ENCODE data around the gene PTPRJ.
"Not testable (repeated sequence)": the region's sequence is repeated elsewhere in the genome, so short reads cannot be mapped to it uniquely, and the experiment has no call there.

The PTPRJ gene

DNA sequence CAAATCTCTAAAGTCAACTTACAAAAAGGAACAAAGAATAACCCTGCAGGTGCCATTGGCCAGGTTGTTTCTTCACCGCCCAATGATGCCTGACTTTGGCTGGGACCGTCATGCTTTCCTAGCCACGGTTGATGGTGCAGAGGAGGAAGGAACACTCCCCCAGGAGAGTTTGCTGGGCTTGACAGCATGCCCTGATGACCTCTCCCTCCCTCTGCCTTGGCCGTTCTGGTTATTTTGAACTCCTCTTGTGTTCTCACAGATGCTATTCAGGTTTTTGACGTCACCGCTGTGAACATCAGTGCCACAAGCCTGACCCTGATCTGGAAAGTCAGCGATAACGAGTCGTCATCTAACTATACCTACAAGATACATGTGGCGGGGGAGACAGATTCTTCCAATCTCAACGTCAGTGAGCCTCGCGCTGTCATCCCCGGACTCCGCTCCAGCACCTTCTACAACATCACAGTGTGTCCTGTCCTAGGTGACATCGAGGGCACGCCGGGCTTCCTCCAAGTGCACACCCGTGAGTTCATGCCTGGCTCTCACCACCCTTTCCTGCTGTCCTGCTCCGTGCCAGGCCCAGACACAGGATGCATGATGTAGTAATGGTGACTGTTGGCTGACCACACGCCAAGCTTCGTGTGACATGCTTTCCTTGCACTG is 147.3 kb downstream of the PTPRJ start:
- no peak overlapping the region for H3K4me3 ChIP-seq (ENCODE audit: low read length)
- no peak for DNase-seq (ENCODE audit: low read depth)
- TF ChIP-seq, protein P1, sequence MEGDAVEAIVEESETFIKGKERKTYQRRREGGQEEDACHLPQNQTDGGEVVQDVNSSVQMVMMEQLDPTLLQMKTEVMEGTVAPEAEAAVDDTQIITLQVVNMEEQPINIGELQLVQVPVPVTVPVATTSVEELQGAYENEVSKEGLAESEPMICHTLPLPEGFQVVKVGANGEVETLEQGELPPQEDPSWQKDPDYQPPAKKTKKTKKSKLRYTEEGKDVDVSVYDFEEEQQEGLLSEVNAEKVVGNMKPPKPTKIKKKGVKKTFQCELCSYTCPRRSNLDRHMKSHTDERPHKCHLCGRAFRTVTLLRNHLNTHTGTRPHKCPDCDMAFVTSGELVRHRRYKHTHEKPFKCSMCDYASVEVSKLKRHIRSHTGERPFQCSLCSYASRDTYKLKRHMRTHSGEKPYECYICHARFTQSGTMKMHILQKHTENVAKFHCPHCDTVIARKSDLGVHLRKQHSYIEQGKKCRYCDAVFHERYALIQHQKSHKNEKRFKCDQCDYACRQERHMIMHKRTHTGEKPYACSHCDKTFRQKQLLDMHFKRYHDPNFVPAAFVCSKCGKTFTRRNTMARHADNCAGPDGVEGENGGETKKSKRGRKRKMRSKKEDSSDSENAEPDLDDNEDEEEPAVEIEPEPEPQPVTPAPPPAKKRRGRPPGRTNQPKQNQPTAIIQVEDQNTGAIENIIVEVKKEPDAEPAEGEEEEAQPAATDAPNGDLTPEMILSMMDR (conservative IDR thresholded peaks at IDR 0.05; ENCODE audit: low read length) = no peak

DNA sequence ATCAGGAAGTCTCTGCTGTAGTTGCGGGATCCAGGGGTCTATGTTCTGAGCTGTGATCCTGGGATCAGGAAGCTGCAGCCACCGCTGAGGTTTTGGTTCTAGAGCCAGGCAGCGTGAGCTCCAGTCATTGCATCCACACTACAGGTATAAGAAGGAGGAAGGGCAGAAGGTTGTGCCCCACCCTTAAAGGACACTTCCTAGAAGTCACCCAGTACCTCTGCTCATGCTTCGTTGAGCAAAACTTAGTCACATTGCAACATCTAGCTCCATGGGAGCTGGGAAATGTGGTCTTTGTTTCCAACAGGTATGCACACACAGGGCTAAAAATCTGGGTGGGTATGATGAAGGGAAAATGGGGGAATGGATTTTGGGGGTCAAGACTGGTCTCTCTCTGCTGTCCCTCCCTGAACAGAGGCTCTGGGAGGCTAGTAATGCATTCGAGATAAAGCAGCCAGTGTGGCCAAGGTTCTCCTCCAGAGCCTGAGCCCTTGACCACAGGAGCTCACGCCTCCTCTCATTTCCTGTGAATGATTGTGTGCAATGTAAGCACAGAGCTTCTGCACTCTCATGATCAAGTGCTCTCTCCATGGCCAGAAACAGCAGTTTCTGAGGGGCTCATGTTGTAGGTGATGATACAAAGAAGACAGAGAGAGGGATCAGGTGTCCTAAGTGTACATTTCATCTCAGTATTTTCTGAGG is 149.5 kb downstream of the PTPRJ start:
- no peak for DNase-seq (ENCODE audit: low read depth)
- H3K4me3 ChIP-seq (ENCODE audit: low read length) = no peak overlapping the region
- TF ChIP-seq, protein P1 (conservative IDR thresholded peaks at IDR 0.05; ENCODE audit: low read length) = no peak

DNA sequence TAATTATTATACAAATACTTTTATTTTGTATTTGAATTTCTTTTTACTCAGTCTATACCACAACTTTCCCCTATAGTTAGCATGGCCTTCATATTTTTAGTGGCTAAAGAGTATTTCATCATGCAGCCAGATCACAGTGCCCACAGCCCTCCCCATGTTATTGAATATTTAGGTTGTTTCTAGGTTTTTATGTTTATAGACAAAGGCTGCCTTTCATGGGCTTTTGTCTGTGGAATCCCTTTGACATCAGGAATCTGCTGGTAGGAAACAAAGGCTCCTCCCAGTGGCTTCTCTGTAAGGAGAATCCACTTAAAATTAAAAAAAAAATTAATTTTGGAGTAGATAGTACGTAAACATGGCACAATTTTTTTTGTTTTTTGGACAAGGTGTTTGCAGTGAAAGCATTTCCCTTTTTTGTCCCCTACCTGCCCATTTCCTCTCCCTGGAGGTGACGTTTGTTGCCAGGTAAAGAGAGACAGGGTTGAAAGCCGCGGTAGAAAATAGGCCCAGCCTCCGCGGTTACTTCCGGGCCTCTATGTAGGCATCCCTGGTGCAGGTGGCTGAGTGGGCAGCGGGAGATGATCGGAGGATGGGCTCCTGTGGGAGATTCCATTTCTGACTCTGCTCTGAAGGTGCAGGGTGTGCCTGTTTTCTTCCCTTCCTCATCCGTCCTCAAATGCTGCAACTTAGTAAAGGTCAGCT is 154.0 kb downstream of the PTPRJ start:
- TF ChIP-seq, protein P1 (conservative IDR thresholded peaks at IDR 0.05; ENCODE audit: low read length) = no peak

DNA sequence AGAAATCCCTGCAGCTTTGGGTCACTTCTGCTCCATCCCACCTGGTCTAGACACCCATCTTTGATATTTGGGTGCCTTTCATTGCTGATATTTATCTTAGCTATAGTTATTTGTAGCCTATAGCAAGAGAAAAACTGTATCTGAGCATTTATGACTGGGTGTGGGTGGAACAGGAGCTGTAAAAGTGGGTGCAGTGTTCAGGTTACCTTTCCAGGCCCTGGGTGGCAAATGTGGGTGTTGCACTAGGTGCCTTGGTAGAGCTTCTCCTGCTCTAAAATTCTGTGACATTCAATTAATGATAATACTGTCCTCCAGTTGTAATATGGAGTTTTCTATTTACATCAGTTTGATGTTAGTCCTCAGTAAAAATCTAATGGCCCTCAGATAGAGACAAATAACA is 157.9 kb downstream of the PTPRJ start:
- no peak overlapping the region for H3K4me3 ChIP-seq (ENCODE audit: low read length)
- TF ChIP-seq, protein P1 (conservative IDR thresholded peaks at IDR 0.05; ENCODE audit: low read length) = no peak
- no peak for DNase-seq (ENCODE audit: low read depth)

More for the DNA sequence above, 154.0 kb downstream of the PTPRJ start:
- no peak for DNase-seq (ENCODE audit: low read depth)
- H3K4me3 ChIP-seq (ENCODE audit: low read length) = no peak overlapping the region

DNA sequence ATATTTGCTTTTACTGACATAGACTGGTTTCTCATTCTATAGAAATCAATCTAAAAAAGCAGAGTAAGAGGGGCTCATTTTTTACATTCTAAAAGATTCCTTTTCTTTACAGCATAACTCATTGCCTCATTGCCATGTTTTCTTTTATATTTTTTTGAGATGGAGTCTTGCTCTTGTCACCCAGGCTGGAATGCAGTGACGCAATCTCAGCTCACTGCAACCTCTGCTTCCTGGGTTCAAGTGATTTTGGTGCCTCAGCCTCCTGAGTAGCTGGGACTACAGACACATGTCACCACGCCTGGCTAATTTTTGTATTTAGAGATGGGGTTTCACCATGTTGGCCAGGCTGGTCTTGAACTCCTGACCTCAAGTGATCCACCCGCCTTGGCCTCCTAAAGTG is 159.5 kb downstream of the PTPRJ start:
- not testable (repeated sequence) for H3K4me3 ChIP-seq (ENCODE audit: low read length)
- peak; percentile 20 for DNase-seq (ENCODE audit: low read depth)

DNA sequence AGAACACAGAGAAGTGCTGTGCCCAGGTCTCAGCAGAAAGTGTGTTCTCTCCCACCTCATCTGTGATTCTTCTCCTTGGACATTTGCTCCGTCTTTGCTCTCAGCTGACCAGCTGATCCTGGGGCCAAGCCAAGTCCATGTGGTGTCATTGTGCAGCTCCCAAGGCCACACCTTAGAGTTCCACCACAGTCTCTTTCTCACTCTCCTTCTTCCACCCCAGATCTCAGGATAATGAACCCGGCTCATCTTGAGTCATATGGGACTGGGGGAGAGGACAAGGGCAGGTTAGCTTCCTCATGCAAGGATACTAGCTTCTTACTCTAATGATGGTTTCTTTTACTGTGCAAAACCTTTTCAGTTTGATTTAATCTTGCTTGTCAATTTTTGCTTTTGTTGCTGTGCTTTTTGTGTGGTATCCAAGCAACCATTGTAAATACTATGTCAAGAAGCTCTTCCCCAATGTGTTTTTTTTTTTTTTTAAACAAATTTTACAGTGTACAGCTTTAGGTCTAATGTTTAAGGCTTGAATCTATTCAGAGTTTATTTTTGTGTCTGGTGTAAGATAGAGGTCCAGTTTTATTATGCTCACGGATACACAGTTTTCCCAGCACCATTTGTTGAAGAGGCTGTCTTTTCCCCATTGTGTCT is 161.2 kb downstream of the PTPRJ start:
- H3K4me3 ChIP-seq (ENCODE audit: low read length) = no peak overlapping the region
- peak; percentile 55 for DNase-seq (ENCODE audit: low read depth)
- TF ChIP-seq, protein P1 (conservative IDR thresholded peaks at IDR 0.05; ENCODE audit: low read length) = no peak

DNA sequence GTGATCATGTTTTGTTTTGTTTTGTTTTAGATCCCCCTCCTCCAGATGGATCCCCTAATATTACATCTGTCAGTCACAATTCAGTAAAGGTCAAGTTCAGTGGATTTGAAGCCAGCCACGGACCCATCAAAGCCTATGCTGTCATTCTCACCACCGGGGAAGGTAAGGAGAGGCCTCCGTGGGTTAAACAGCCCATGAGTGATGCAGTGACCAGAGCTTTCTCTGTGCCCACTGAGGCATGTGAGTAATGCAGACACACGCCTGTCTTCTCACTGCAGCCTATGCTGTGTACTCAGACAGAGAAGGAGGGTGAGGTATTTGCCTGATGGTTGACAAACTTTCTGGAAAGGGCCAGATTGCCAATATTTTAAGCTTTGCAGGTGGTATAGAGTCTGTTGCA is 162.5 kb downstream of the PTPRJ start:
- TF ChIP-seq, protein P1 (conservative IDR thresholded peaks at IDR 0.05; ENCODE audit: low read length) = no peak
- no peak for DNase-seq (ENCODE audit: low read depth)
- H3K4me3 ChIP-seq (ENCODE audit: low read length) = no peak overlapping the region

Measured in AG10803 (cell line).